HCT116 (cell line): ENCODE measurements around the gene PLCE1. TPM values are rescaled to one million over a fixed set of nuclear protein-coding genes. Genes with fewer than 3 reads are reported as not detected.
A peak's percentile ranks its signal among the peaks of the same experiment; 100 is the strongest.

ENCODE experiments used
- ATAC-seq: fragments of 200-7000 bp; cut with Tn5 transposase; 2 replicates; pipeline ENCODE4 v1.9.1; 2020; ENCODE audit warnings: mild to moderate bottlenecking, moderate library complexity
- BruUV-seq: library from RNA; stranded (reverse); fragments of 400-500 nt; replicated peaks from 2 replicates; lab custom pipeline; 2021; lab: Mats Ljungman, UMichigan
- CTCF ChIA-PET: fragments of 300-600 bp; sonication (Branson Sonifier 250); formaldehyde crosslinking; loops from one replicate; lab custom pipeline; 2021; ENCODE audit warnings: antibody characterized with exemption; lab: Charles Lee
- POLR2A ChIA-PET: fragments of 300-600, 350-600 bp; sonication (Branson Sonifier 250); formaldehyde crosslinking; loops from one replicate; lab custom pipeline; 2021; ENCODE audit warnings: antibody characterized with exemption; lab: Charles Lee
- RAD21 ChIA-PET, 2 experiments: fragments of 300-600 bp; sonication (Branson Sonifier 250); formaldehyde crosslinking; loops; one replicate each; lab custom pipeline; 2023; ENCODE audit warnings: low total read pairs in 2 of 2; ENCODE audit not compliant: uncharacterized antibody in 2 of 2, unreplicated experiment in 2 of 2, low non-redundant PET in 1 of 2; lab: Charles Lee
- DNase-seq: peaks from one replicate; pipeline ENCODE4 v3.0.0-alpha.2; 2010; ENCODE audit warnings: low read depth, low spot score
- H2AFZ ChIP-seq: fragments of 200-600 bp; shearing (Covaris generic), sonication (generic); 2 replicates; pipeline ENCODE4 v1.6.1; 2017; ENCODE audit warnings: low read depth, mixed run types, mixed read lengths, antibody characterized with exemption, low read length; ENCODE audit not compliant: poor library complexity, severe bottlenecking
- H3K27ac ChIP-seq: 2 replicates; pipeline ENCODE4 v1.5.1; 2012; ENCODE audit warnings: low read depth, low read length
- H3K27me3 ChIP-seq: fragments of 200-600 bp; sonication (generic); 2 replicates; pipeline ENCODE4 v1.6.1; 2016; ENCODE audit warnings: mixed run types, low read length, mixed read lengths; ENCODE audit not compliant: insufficient read depth
- H3K36me3 ChIP-seq, 2 experiments: fragments of 200-500 bp in 1 of 2; fragments of 200-600 bp in 1 of 2; sonication (Bioruptor generic) in 1 of 2; sonication (generic) in 1 of 2; 2 replicates each; pipeline versions ENCODE4 v1.5.1 to v1.6.1; 2014 to 2016; ENCODE audit warnings: low read length in 2 of 2, inconsistent platforms in 1 of 2, mixed read lengths in 1 of 2, mixed run types in 1 of 2; ENCODE audit not compliant: insufficient read depth in 2 of 2, control insufficient read depth in 1 of 2
- H3K4me1 ChIP-seq, 2 experiments: fragments of 200-600 bp in 1 of 2; sonication (generic) in 1 of 2; 2 replicates each; pipeline versions ENCODE4 v1.5.1 to v1.6.1; 2012 to 2017; ENCODE audit warnings: low read length in 2 of 2, inconsistent platforms in 1 of 2, mild to moderate bottlenecking in 1 of 2, mixed read lengths in 1 of 2, mixed run types in 1 of 2, moderate library complexity in 1 of 2; ENCODE audit not compliant: insufficient read depth in 2 of 2, control insufficient read depth in 1 of 2
- H3K4me2 ChIP-seq: fragments of 200-600 bp; sonication (generic); 2 replicates; pipeline ENCODE4 v1.6.1; 2017; ENCODE audit warnings: mixed run types, low read length, mixed read lengths
- H3K4me3 ChIP-seq, 2 experiments: fragments of 200-600 bp in 1 of 2; sonication (generic) in 1 of 2; replicated peaks in 1 of 2; 2 replicates each; pipeline ENCODE4 v1.5.1; 2011 to 2016; ENCODE audit warnings: low read length in 2 of 2, control low read depth in 1 of 2, low read depth in 1 of 2, mild to moderate bottlenecking in 1 of 2, mixed read lengths in 1 of 2, mixed run types in 1 of 2
- H3K79me2 ChIP-seq: fragments of 200-600 bp; sonication (generic); 2 replicates; pipeline ENCODE4 v1.6.1; 2017; ENCODE audit warnings: mild to moderate bottlenecking, mixed run types, low read length, moderate library complexity, mixed read lengths; ENCODE audit not compliant: insufficient read depth
- H3K9ac ChIP-seq: fragments of 200-600 bp; sonication (generic); 2 replicates; pipeline ENCODE4 v1.6.1; 2016; ENCODE audit warnings: low read length, mixed read lengths
- H3K9me2 ChIP-seq: fragments of 200-600 bp; sonication (generic), shearing (Covaris generic); 2 replicates; pipeline ENCODE4 v1.6.1; 2017; ENCODE audit warnings: mixed run types, mild to moderate bottlenecking, moderate library complexity; ENCODE audit not compliant: insufficient read depth
- H3K9me3 ChIP-seq, 2 experiments: fragments of 200-500 bp in 1 of 2; fragments of 200-600 bp in 1 of 2; sonication (Bioruptor generic) in 1 of 2; sonication (generic) in 1 of 2; 2 replicates each; pipeline ENCODE4 v1.6.1; 2014 to 2017; ENCODE audit warnings: low read length in 2 of 2, mixed read lengths in 2 of 2, inconsistent platforms in 1 of 2, low read depth in 1 of 2, mild to moderate bottlenecking in 1 of 2, mixed run types in 1 of 2, moderate library complexity in 1 of 2; ENCODE audit not compliant: control insufficient read depth in 1 of 2, insufficient read depth in 1 of 2
- H4K20me1 ChIP-seq: fragments of 200-600 bp; sonication (generic), shearing (Covaris generic); 2 replicates; pipeline ENCODE4 v1.6.1; 2017; ENCODE audit warnings: mixed run types, mild to moderate bottlenecking, moderate library complexity; ENCODE audit not compliant: insufficient read depth
- CEBPB ChIP-seq: IDR thresholded peaks from 2 replicates; pipeline ENCODE4 v1.6.1; 2012; ENCODE audit warnings: low read depth
- CTCF ChIP-seq, 3 experiments: fragments of 200-600 bp in 1 of 3; sonication (generic) in 1 of 3; IDR thresholded peaks in 2 of 3; conservative IDR thresholded peaks in 1 of 3; 2 replicates each; pipeline ENCODE4 v1.5.1; 2012 to 2017; ENCODE audit warnings: low read depth in 2 of 3, low read length in 2 of 3, antibody characterized with exemption in 1 of 3, borderline replicate concordance in 1 of 3, control low read depth in 1 of 3, mild to moderate bottlenecking in 1 of 3, mixed read lengths in 1 of 3, mixed run types in 1 of 3, moderate library complexity in 1 of 3; ENCODE audit not compliant: insufficient read depth in 1 of 3
- EGR1 ChIP-seq: IDR thresholded peaks from 2 replicates; pipeline ENCODE4 v1.6.1; 2012; ENCODE audit warnings: low read depth
- ELF1 ChIP-seq: IDR thresholded peaks from 2 replicates; pipeline ENCODE4 v1.6.1; 2012; ENCODE audit warnings: low read depth, borderline replicate concordance
- EZH2 ChIP-seq: fragments of 200-600 bp; sonication (generic); IDR thresholded peaks from 2 replicates; pipeline ENCODE4 v1.6.1; 2017; ENCODE audit warnings: antibody characterized with exemption, mixed run types
- FOSL1 ChIP-seq: IDR thresholded peaks from 2 replicates; pipeline ENCODE4 v1.6.1; 2012; ENCODE audit warnings: low read depth
- JUND ChIP-seq: IDR thresholded peaks from 2 replicates; pipeline ENCODE4 v1.6.1; 2012
- MAX ChIP-seq: IDR thresholded peaks from 2 replicates; pipeline ENCODE4 v1.6.1; 2012
- POLR2A ChIP-seq: IDR thresholded peaks from 2 replicates; pipeline ENCODE4 v1.7.0; 2011; ENCODE audit warnings: borderline replicate concordance; ENCODE audit not compliant: insufficient read depth, insufficient read length; ENCODE audit errors: extremely low read depth
- POLR2AphosphoS5 ChIP-seq: IDR thresholded peaks from 2 replicates; pipeline ENCODE4 v1.6.1; 2011; ENCODE audit warnings: mild to moderate bottlenecking, low read depth, low read length, moderate library complexity
- SIN3A ChIP-seq: IDR thresholded peaks from 2 replicates; pipeline ENCODE4 v1.6.1; 2012; ENCODE audit warnings: low read depth
- SP1 ChIP-seq: IDR thresholded peaks from 2 replicates; pipeline ENCODE4 v1.6.1; 2012; ENCODE audit warnings: low read depth
- SRF ChIP-seq: IDR thresholded peaks from 2 replicates; pipeline ENCODE4 v1.6.1; 2012; ENCODE audit warnings: low read depth
- YY1 ChIP-seq: IDR thresholded peaks from 2 replicates; pipeline ENCODE4 v1.6.1; 2011; ENCODE audit warnings: low read length, low read depth, moderate library complexity, mild to moderate bottlenecking; ENCODE audit not compliant: insufficient replicate concordance; ENCODE audit errors: extremely low read depth
- ZBTB33 ChIP-seq: IDR thresholded peaks from 2 replicates; pipeline ENCODE4 v1.6.1; 2011; ENCODE audit warnings: mild to moderate bottlenecking, low read length, moderate library complexity; ENCODE audit not compliant: insufficient replicate concordance; ENCODE audit errors: extremely low read depth
- ZFX ChIP-seq: fragments of 450-650 bp; IDR thresholded peaks from 2 replicates; pipeline ENCODE4 v1.6.1; 2017
- intact Hi-C: fragments of 100-400 bp; cut with micrococcal nuclease; formaldehyde crosslinking; loops from 2 replicates; pipeline ENCODE4 v1.10.0; 2022
- total RNA-seq: library from RNA; stranded (reverse); gene quantifications from one replicate; pipeline ENCODE4 v1.2.1, GENCODE V29; 2021; ENCODE audit not compliant: unreplicated experiment

Gene PLCE1
- total RNA-seq, 1 experiment from 2014 or later: 2.5 TPM

GRCh38 chr10:93977442-93977841 is 16.3 kb upstream of the PLCE1 start:
- intact Hi-C loops: no loop called here
- Histone ChIP-seq H3K27ac (no peak overlapping the region), H3K9me3 (no peaks in the 10 kb centered on the region), H3K27me3 (no peaks in the 10 kb centered on the region), H3K36me3 (no peaks in the 10 kb centered on the region), H3K4me1 (no peaks in the 10 kb centered on the region), H3K9me2 (no peaks in the 10 kb centered on the region), H4K20me1 (no peaks in the 10 kb centered on the region), H3K4me2 (no peak overlapping the region), H3K4me3 (no peak overlapping the region), H3K9ac (no peak overlapping the region), H3K79me2 (no peaks in the 10 kb centered on the region), H2AFZ (no peak overlapping the region)
- ChIA-PET POLR2A (no interaction called here), CTCF (no interaction called here), RAD21 (no interaction called here)
- BruUV-seq: no TSS peak
- no peak for TF ChIP-seq SRF
- peak in 2 of 3 experiments; percentile 15 to 19; a peak in 1 of 6 replicates for TF ChIP-seq CTCF (IDR thresholded peaks at IDR 0.05 in 2 of 3, conservative IDR thresholded peaks at IDR 0.05 in 1 of 3; ENCODE audit: borderline replicate concordance in 1 of 3, insufficient read depth in 1 of 3, low read depth in 2 of 3, low read length in 2 of 3)
- DNase-seq (no peak), ATAC-seq (peak; percentile 59; the same call in 1 of the 2 replicates)

GRCh38 chr10:93980486-93980885 is 13.2 kb upstream of the PLCE1 start:
- H3K9me2 ChIP-seq: no peaks in the 10 kb centered on the region
- CTCF ChIA-PET: no interaction called here
- H3K27ac ChIP-seq: no peak overlapping the region
- no TSS peak for BruUV-seq
- no peaks in the 10 kb centered on the region for H3K79me2 ChIP-seq
- H3K4me3 ChIP-seq: no peak overlapping the region
- intact Hi-C loops: no loop called here
- no peaks in the 10 kb centered on the region for H3K9me3 ChIP-seq
- no peaks in the 10 kb centered on the region for H3K36me3 ChIP-seq
- no peak for DNase-seq
- H2AFZ ChIP-seq: no peak overlapping the region
- H3K9ac ChIP-seq: no peak overlapping the region
- RAD21 ChIA-PET: no interaction called here
- POLR2A ChIA-PET: no interaction called here
- H3K4me1 ChIP-seq: no peaks in the 10 kb centered on the region
- H3K4me2 ChIP-seq: no peak overlapping the region
- ATAC-seq: no peak
- H4K20me1 ChIP-seq: no peaks in the 10 kb centered on the region
- no peaks in the 10 kb centered on the region for H3K27me3 ChIP-seq
- TF ChIP-seq POLR2AphosphoS5 (no peak), SIN3A (no peak), ELF1 (no peak), ZFX (no peak), SP1 (no peak), YY1 (no peak), FOSL1 (no peak), EGR1 (no peak), POLR2A (no peak), CTCF (IDR thresholded peaks at IDR 0.05 in 2 of 3, conservative IDR thresholded peaks at IDR 0.05 in 1 of 3; ENCODE audit: borderline replicate concordance in 1 of 3, insufficient read depth in 1 of 3, low read depth in 2 of 3, low read length in 2 of 3) (no peak), ZBTB33 (no peak), MAX (no peak), JUND (no peak), EZH2 (no peak), CEBPB (no peak)
